SU-DHL-6 (cell line): ENCODE data around the gene ACVR1C.

Experiments used
- H2AFZ ChIP-seq: fragments of 200-600 bp; sonication (generic); 2 replicates; pipeline ENCODE4 v1.6.1; 2014; ENCODE audit warnings: low read depth, mild to moderate bottlenecking, moderate library complexity, mixed read lengths, antibody characterized with exemption, low read length; ENCODE audit not compliant: severe bottlenecking
- H3F3A ChIP-seq: fragments of 200-600 bp; shearing (Covaris generic); 2 replicates; pipeline ENCODE4 v1.6.0; 2016; ENCODE audit warnings: antibody characterized with exemption, mild to moderate bottlenecking; ENCODE audit not compliant: insufficient read depth
- H3K27ac ChIP-seq: fragments of 200-600 bp; sonication (generic); 2 replicates; pipeline ENCODE4 v1.5.1; 2016; ENCODE audit warnings: low read depth, mild to moderate bottlenecking, low read length, moderate library complexity, mixed read lengths
- H3K27me3 ChIP-seq: fragments of 200-600 bp; sonication (generic), shearing (Covaris generic); 2 replicates; pipeline ENCODE4 v1.6.0; 2014; ENCODE audit warnings: mild to moderate bottlenecking, low read length
- H3K36me3 ChIP-seq: fragments of 200-600 bp; sonication (generic); 2 replicates; pipeline ENCODE4 v1.6.1; 2014; ENCODE audit warnings: mild to moderate bottlenecking, low read length, mixed read lengths
- H3K4me2 ChIP-seq: fragments of 300-600, 200-600 bp; shearing (Covaris generic), sonication (generic); 2 replicates; pipeline ENCODE4 v1.6.0; 2014; ENCODE audit warnings: low read length, low read depth, mild to moderate bottlenecking; ENCODE audit not compliant: poor library complexity, severe bottlenecking
- H3K4me3 ChIP-seq: fragments of 200-600 bp; sonication (generic); 2 replicates; pipeline ENCODE4 v1.5.1; 2014; ENCODE audit warnings: antibody characterized with exemption, low read length, mild to moderate bottlenecking, mixed read lengths; ENCODE audit not compliant: insufficient read depth, poor library complexity, severe bottlenecking
- H3K79me2 ChIP-seq: fragments of 200-600 bp; sonication (generic); 2 replicates; pipeline ENCODE4 v1.6.1; 2014; ENCODE audit warnings: mild to moderate bottlenecking, low read length, moderate library complexity; ENCODE audit not compliant: insufficient read depth
- H3K9ac ChIP-seq: fragments of 200-600 bp; sonication (generic); 2 replicates; pipeline ENCODE4 v1.7.0; 2014; ENCODE audit warnings: mild to moderate bottlenecking, low read length
- H3K9me2 ChIP-seq: fragments of 200-600 bp; sonication (generic); replicated peaks from 2 replicates; pipeline ENCODE4 v1.6.1; 2014; ENCODE audit warnings: low read length; ENCODE audit not compliant: insufficient read depth
- H3K9me3 ChIP-seq: fragments of 200-600 bp; sonication (generic); 2 replicates; pipeline ENCODE4 v1.6.1; 2014; ENCODE audit warnings: low read length, mixed read lengths; ENCODE audit not compliant: insufficient read depth
- H4K20me1 ChIP-seq: fragments of 200-600 bp; sonication (generic); 2 replicates; pipeline ENCODE4 v1.6.1; 2014; ENCODE audit warnings: low read depth, mild to moderate bottlenecking, antibody characterized with exemption, low read length, moderate library complexity, mixed read lengths
- EZH2phosphoT487 ChIP-seq: fragments of 200-600 bp; sonication (generic), shearing (Covaris generic); conservative IDR thresholded peaks from 2 replicates; pipeline ENCODE4 v1.6.1; 2018; ENCODE audit warnings: mild to moderate bottlenecking, antibody characterized with exemption, low read length, moderate library complexity, mixed read lengths
- TF ChIP-seq, protein P1 (sequence below): fragments of 200-600 bp; sonication (generic); IDR thresholded peaks from one replicate; pipeline ENCODE4 v1.5.1; 2017; ENCODE audit warnings: antibody characterized with exemption, mild to moderate bottlenecking, low read length, moderate library complexity; ENCODE audit not compliant: insufficient read depth, poor library complexity, severe bottlenecking

Gene ACVR1C

DNA sequence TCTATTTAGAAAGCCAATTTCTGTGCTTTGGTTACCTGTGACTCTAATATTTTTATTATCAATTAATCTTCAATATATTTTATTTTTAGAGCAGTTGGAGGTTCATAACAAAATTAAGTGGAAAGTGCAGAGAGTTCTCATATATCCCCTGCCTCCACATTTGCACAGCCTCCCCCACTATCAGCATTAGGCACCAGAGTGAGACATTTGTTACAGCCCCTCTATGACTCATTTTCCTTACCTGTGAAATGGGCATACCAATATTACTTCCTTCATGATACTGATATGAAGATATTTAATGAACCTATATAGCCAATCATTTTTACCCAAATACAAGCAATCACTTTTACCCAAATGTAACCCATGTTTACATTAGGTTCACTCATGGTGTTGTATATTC is 150.7 kb downstream of the ACVR1C start:
- H3K27me3 ChIP-seq = no peaks in the 10 kb centered on the region
- TF ChIP-seq, protein P1, sequence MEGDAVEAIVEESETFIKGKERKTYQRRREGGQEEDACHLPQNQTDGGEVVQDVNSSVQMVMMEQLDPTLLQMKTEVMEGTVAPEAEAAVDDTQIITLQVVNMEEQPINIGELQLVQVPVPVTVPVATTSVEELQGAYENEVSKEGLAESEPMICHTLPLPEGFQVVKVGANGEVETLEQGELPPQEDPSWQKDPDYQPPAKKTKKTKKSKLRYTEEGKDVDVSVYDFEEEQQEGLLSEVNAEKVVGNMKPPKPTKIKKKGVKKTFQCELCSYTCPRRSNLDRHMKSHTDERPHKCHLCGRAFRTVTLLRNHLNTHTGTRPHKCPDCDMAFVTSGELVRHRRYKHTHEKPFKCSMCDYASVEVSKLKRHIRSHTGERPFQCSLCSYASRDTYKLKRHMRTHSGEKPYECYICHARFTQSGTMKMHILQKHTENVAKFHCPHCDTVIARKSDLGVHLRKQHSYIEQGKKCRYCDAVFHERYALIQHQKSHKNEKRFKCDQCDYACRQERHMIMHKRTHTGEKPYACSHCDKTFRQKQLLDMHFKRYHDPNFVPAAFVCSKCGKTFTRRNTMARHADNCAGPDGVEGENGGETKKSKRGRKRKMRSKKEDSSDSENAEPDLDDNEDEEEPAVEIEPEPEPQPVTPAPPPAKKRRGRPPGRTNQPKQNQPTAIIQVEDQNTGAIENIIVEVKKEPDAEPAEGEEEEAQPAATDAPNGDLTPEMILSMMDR = no peak
- TF ChIP-seq EZH2phosphoT487 = no peak
- H3K36me3 ChIP-seq = no peaks in the 10 kb centered on the region
- no peak overlapping the region for H3K27ac ChIP-seq
- no peaks in the 10 kb centered on the region for H3K9me2 ChIP-seq
- H3K79me2 ChIP-seq = no peaks in the 10 kb centered on the region
- no peaks in the 10 kb centered on the region for H4K20me1 ChIP-seq
- H3K9ac ChIP-seq = no peak overlapping the region
- H2AFZ ChIP-seq = no peak overlapping the region
- H3F3A ChIP-seq = no peaks in the 10 kb centered on the region
- no peak overlapping the region for H3K4me3 ChIP-seq
- no peak overlapping the region for H3K4me2 ChIP-seq
- H3K9me3 ChIP-seq = no peaks in the 10 kb centered on the region

DNA sequence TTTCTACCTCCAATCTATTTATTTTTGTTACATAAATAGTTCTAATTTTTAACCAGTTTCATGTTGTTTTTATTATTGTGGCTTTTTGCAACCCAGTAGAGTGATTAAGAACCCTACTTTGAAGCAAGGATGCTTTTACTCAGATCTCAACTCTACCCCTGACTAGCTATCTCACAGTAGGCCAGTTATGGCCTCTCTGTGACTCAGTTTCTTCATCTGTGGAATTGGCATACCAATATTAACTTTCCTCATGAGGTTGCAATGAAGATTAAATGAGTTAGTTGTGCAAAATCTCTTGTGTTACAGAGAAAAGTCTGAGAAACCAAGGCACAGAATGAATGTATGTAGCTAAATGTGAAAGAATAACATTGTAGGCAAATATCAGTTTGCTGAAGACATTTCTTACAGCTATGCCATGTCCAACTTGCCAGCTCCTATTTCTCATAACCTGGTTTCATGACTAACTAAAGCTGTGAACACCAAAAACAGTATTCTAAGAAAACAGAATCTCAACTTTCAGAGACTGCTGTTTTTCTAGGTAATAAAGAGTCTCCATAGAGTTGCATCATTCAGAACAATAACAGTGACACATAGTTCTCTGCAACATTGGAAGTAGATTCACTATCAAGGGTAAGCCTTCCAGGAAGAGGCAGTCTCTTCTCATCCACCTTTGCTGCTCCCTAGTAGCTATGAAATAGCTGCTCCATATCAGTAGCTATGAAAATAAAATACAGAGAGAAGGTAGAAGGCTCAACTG is 151.5 kb downstream of the ACVR1C start:
- no peaks in the 10 kb centered on the region for H3K9me3 ChIP-seq
- no peak overlapping the region for H2AFZ ChIP-seq
- no peak overlapping the region for H3K9ac ChIP-seq
- no peaks in the 10 kb centered on the region for H4K20me1 ChIP-seq
- H3K36me3 ChIP-seq = no peaks in the 10 kb centered on the region
- no peak overlapping the region for H3K4me2 ChIP-seq
- H3K9me2 ChIP-seq = no peaks in the 10 kb centered on the region
- no peaks in the 10 kb centered on the region for H3K79me2 ChIP-seq
- no peak for TF ChIP-seq EZH2phosphoT487
- TF ChIP-seq, protein P1 = no peak
- no peaks in the 10 kb centered on the region for H3F3A ChIP-seq
- no peak overlapping the region for H3K4me3 ChIP-seq
- H3K27ac ChIP-seq = no peak overlapping the region
- H3K27me3 ChIP-seq = no peaks in the 10 kb centered on the region
